ENCODE results near the gene VN1R2.
"Not testable (repeated sequence)": the region's sequence is repeated elsewhere in the genome, so short reads cannot be mapped to it uniquely, and the experiment has no call there.

DNA sequence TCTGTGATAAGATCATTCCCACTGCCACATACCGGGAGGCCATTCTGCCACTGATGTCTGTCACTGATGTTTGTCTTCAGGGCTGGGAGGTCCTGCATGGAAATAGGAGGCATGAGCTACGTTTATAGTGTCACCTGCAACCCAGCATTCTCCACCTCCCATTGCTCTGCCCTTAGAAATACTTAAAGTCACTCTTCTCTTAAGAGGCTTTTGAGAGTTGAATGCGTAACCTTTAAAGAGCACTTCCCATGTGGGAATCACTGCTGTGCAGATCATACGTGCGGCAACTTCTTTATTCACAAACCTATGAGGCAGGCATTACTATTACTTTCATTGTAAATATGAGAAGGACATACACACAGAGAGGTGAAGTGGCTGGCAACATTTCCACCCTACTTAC, 9.5 kb downstream of the VN1R2 start, which contains the start of gene VN1R4:
- not testable (repeated sequence) for TF ChIP-seq CTCF, POLR2A (IDR thresholded peaks at IDR 0.05)

Data from esophagus squamous epithelium (tissue), 4 donors.